Activated naive CD4-positive, alpha-beta T cell treated with anti-CD3 and anti-CD28 coated beads, Interleukin-2, amount 50 U/mL, for 72 hours (primary cell): Measurements from ENCODE around the gene LAMC3. TPM values are rescaled to one million over a fixed set of nuclear protein-coding genes. Genes with fewer than 3 reads are reported as not detected.
A peak's percentile ranks its signal among the peaks of the same experiment; 100 is the strongest.
"Not testable (repeated sequence)": the region's sequence is repeated elsewhere in the genome, so short reads cannot be mapped to it uniquely, and the experiment has no call there.

Source experiments
- ATAC-seq, 2 donors: fragments of 150-1000 bp; cut with Tn5 transposase; 2 replicates each; pipeline ENCODE4 v1.10.0; 2021; ENCODE audit warnings: mild to moderate bottlenecking in 2 of 2, moderate library complexity in 2 of 2
- DNase-seq, 2 donors: peaks; one replicate each; pipeline ENCODE4 v3.0.0; 2021 to 2022; ENCODE audit warnings: low spot score in 2 of 2
- H3K27ac Mint-ChIP-seq, 2 donors: one replicate each; pipeline ENCODE4 v1.8.0; 2022; ENCODE audit warnings: mild to moderate bottlenecking in 2 of 2, mixed read lengths in 2 of 2
- H3K36me3 Mint-ChIP-seq, 2 donors: one replicate each; pipeline ENCODE4 v1.8.0; 2022; ENCODE audit warnings: mixed read lengths in 2 of 2
- H3K9me3 Mint-ChIP-seq, 2 donors: one replicate each; pipeline ENCODE4 v1.8.0; 2022; ENCODE audit warnings: mixed read lengths in 2 of 2
- total RNA-seq, 2 donors: library from RNA; stranded (reverse); gene quantifications; one replicate each; pipeline ENCODE4 v1.2.3, GENCODE V29; 2022

Gene LAMC3
- total RNA-seq, 2 donors from 2014 or later, result 1.0 to 1.1 TPM

DNA sequence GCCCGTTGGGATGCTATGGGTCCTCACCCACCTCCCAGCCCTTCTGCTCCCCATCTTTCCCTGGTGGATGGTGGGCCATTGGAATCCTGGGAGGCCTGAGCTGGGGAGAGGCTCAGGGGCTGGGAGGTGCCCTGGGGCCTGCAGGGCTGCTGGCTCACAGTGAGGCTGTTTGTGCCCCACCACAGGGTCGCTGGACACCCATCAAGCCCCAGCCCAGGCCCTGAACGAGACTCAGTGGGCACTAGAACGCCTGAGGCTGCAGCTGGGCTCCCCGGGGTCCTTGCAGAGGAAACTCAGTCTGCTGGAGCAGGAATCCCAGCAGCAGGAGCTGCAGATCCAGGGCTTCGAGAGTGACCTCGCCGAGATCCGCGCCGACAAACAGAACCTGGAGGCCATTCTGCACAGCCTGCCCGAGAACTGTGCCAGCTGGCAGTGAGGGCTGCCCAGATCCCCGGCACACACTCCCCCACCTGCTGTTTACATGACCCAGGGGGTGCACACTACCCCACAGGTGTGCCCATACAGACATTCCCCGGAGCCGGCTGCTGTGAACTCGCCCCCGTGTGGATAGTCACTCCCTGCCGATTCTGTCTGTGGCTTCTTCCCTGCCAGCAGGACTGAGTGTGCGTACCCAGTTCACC lies 82.5 kb downstream of the LAMC3 start:
- ATAC-seq (no peak), DNase-seq (no peak)
- no peaks in the 10 kb centered on the region for H3K9me3 Mint-ChIP-seq
- H3K27ac Mint-ChIP-seq, result no peak overlapping the region
- peaks cover 0 to 5% of the 10 kb centered on the region in 2 donors for H3K36me3 Mint-ChIP-seq

DNA sequence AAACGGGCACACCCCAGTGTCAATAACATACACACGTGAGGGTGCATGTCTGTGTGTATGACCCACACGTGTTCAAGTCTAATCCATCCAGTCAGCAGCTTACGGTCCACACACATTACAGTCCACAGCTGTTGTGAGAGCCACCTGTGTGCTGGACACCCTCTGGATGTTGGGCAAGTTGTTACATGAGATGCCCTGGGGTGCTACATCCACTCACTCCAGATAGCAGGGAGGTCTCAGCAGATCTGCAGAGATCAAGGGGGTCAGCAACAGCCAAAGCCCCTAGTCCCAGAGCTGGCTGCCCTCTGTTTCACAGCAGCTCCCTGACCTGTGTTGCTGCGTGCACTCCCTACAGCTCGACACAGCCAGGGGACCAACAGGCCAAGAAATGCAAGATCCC lies 83.1 kb downstream of the LAMC3 start:
- Mint-ChIP-seq H3K27ac (no peak overlapping the region), H3K36me3 (peaks cover 0 to 5% of the 10 kb centered on the region in 2 donors), H3K9me3 (no peaks in the 10 kb centered on the region)
- ATAC-seq (no peak), DNase-seq (no peak)

- no peak overlapping the region for H3K27ac Mint-ChIP-seq
- H3K9me3 Mint-ChIP-seq, result no peaks in the 10 kb centered on the region
- peaks cover 0 to 9% of the 10 kb centered on the region in 2 donors for H3K36me3 Mint-ChIP-seq
- no peak for ATAC-seq
- no peak for DNase-seq
These were observed 83.8 kb downstream of the LAMC3 start for GRCh38 chr9:131092548-131093440.

- no peak for DNase-seq
These were observed 85.0 kb downstream of the LAMC3 start for GRCh38 chr9:131094015-131094414.

DNA sequence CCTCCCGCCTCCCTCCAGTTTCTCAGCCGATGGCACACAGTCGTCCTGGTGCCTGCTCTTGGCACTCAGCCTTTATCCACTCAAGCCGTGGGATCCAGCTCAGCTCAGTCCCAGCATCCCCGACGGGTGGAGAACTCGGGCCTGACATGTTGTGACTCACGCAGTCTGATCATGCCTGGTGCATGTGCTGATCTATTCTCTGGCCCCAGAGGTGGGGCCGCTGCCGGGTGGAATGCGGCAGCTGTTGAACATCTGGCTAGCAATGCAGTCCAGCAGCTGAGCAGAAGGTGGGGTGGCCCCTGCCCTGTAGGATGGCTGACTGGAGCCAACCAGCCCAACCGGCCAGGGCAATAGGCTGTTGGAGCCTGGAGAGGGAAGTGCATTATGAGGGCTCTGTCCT lies 85.6 kb downstream of the LAMC3 start:
- ATAC-seq, result no peak
- DNase-seq, result no peak
- no peak overlapping the region for H3K27ac Mint-ChIP-seq
- peaks cover 0 to 9% of the 10 kb centered on the region in 2 donors for H3K36me3 Mint-ChIP-seq
- H3K9me3 Mint-ChIP-seq, result no peaks in the 10 kb centered on the region

More at GRCh38 chr9:131094015-131094414, 85.0 kb downstream of the LAMC3 start:
- peaks cover 0 to 9% of the 10 kb centered on the region in 2 donors for H3K36me3 Mint-ChIP-seq
- H3K27ac Mint-ChIP-seq, result no peak overlapping the region
- no peaks in the 10 kb centered on the region for H3K9me3 Mint-ChIP-seq
- ATAC-seq, result no peak

GRCh38 chr9:131095666-131096268 lies 86.8 kb downstream of the LAMC3 start:
- no peak overlapping the region for H3K27ac Mint-ChIP-seq
- ATAC-seq, result no peak

DNA sequence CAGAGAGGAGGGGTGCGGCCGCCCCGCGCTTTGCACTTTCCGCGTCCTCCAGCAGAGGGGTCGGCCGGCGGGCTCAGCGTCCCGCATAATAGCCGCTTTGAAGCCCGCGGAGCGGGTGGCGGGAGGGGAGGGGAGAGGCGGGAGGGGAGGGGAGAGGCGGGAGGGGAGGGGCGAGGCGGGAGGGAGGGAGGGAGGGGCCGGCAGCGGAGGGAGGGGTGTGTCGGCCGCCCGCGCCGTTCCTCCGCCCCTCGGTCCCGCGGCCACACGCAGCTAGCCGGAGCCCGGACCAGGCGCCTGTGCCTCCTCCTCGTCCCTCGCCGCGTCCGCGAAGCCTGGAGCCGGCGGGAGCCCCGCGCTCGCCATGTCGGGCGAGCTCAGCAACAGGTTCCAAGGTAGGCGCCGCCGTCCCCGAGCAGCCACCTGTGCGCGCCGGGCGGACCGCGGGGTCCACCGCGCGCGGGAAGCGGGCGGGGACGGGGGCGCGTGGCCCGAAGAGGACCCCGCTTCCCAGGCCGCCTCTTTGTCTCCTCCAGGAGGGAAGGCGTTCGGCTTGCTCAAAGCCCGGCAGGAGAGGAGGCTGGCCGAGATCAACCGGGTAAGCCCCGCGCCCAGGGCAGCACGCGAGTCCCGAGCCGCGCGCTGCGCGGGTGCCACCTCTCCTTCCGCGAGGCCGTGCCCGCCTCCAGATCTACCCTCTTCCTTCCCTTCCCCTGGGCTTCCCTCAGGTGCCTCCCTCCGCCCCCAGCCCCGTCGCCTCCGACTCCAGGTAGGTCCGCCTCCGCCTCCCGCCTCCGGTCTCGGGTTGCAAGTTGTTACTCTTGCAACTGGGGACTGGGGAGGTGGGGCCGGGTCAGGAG lies 87.5 kb downstream of the LAMC3 start, which contains the start of gene AIF1L:
Gene AIF1L, plus strand, starts transcription at position 263 of the 857 bp plus-strand sequence. Its CDS starts 99 bp downstream, at position 362.
- Mint-ChIP-seq H3K9me3 (no peaks in the 10 kb centered on the region), H3K36me3 (peaks cover 0 to 9% of the 10 kb centered on the region in 2 donors), H3K27ac (no peak within 1 kb of the TSS)
- peak; percentile 49 to 73 for ATAC-seq
- DNase-seq, result peak in 1 of 2 donors; percentile 36

More at GRCh38 chr9:131095666-131096268, 86.8 kb downstream of the LAMC3 start:
- H3K36me3 Mint-ChIP-seq, result peaks cover 0 to 9% of the 10 kb centered on the region in 2 donors
- no peak for DNase-seq
- no peaks in the 10 kb centered on the region for H3K9me3 Mint-ChIP-seq

DNA sequence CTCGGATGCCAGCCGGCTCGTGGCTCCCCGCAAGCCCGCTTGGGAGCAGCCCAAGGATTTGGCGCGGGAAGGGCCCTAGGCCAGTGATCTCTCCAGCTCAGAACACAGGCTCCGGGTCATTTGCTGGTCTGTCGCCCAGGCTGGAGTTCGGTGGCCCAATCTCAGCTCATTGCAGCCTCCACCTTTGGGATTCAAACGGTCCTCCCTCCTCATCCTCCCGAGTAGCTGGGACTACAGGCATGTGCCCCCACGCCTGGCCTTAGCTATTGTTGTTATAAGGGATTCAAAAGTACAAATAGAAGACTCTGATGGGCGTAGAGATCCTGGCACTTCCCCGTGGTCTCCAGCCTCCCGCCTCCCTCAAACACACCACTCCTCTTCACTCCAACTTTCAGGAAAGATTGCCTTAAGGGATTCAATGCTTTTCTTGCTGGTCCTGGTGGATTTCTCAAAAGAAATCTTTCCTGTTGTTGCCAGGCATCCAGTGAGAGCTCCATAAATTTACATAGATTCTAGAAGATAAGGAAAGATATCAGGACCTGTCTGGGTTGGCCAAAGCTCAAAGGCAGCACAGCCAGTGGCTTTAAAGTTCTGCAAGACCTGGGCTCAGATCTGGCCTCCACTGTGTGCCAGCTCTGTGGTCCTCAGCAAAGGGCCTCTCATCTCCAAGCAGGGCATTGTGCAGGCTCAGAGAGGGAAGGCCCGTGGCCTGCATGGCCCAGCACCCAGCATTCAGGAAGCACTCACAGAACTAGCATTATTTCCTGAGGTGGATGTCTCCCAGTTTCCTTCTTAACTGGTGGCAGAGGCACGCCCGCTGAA lies 88.4 kb downstream of the LAMC3 start:
- Mint-ChIP-seq H3K36me3 (peaks cover 0 to 9% of the 10 kb centered on the region in 2 donors), H3K9me3 (no peaks in the 10 kb centered on the region), H3K27ac (no peak overlapping the region)
- DNase-seq (no peak), ATAC-seq (no peak)

- Mint-ChIP-seq H3K27ac (no peak overlapping the region), H3K9me3 (no peaks in the 10 kb centered on the region), H3K36me3 (peaks cover 0 to 9% of the 10 kb centered on the region in 2 donors)
- ATAC-seq, result no peak
- DNase-seq, result no peak
These were observed 88.9 kb downstream of the LAMC3 start for GRCh38 chr9:131097948-131098278.

- no peaks in the 10 kb centered on the region for H3K9me3 Mint-ChIP-seq
- no peak overlapping the region for H3K27ac Mint-ChIP-seq
- H3K36me3 Mint-ChIP-seq, result peaks cover 0 to 9% of the 10 kb centered on the region in 2 donors
- no peak for DNase-seq
- no peak for ATAC-seq
These were observed 89.6 kb downstream of the LAMC3 start for GRCh38 chr9:131098391-131099101.

DNA sequence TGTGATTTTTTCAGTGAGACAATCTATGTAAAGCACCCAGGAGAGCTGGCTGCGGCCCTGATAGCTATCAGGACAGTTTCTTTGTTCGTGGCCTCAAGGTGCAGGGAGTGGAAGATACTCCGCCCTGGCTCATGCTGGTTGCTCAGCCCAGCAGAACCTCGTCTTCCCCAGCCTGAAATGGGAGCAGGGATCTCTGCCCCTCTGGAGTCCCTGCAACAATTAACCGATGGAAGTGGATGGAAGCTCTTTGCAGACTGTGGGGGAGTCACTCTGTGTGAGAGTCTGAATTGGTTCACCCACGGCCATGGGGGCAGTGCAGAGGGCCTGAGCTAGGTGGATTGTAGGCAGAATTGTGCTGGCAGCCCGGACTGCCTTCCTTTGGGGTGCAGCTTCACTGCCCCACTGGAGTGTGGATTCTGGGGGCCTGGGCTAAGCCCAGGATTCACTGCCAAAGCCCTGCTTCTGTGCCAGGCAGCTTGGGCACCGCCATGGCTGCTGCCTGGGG lies 90.2 kb downstream of the LAMC3 start:
- DNase-seq (no peak), ATAC-seq (no peak)
- H3K27ac Mint-ChIP-seq, result no peak overlapping the region
- no peaks in the 10 kb centered on the region for H3K9me3 Mint-ChIP-seq
- H3K36me3 Mint-ChIP-seq, result peaks cover 0 to 9% of the 10 kb centered on the region in 2 donors

- not testable (repeated sequence) for H3K36me3 Mint-ChIP-seq, H3K27ac Mint-ChIP-seq, ATAC-seq, DNase-seq, H3K9me3 Mint-ChIP-seq
These were observed 90.9 kb downstream of the LAMC3 start for GRCh38 chr9:131099845-131100244.

- ATAC-seq (no peak), DNase-seq (no peak)
- peak overlapping the region in 1 of 2 donors; percentile 17 for H3K27ac Mint-ChIP-seq
- H3K36me3 Mint-ChIP-seq, result peaks cover 0 to 9% of the 10 kb centered on the region in 2 donors
- H3K9me3 Mint-ChIP-seq, result no peaks in the 10 kb centered on the region
These were observed 91.5 kb downstream of the LAMC3 start for GRCh38 chr9:131100445-131100844.

- no peaks in the 10 kb centered on the region for H3K9me3 Mint-ChIP-seq
- H3K36me3 Mint-ChIP-seq, result peaks cover 0 to 4% of the 10 kb centered on the region in 2 donors
- H3K27ac Mint-ChIP-seq, result peak overlapping the region in 1 of 2 donors; percentile 17
- DNase-seq, result no peak
- ATAC-seq, result no peak
These were observed 92.4 kb downstream of the LAMC3 start for GRCh38 chr9:131101207-131101964.
